Cardiac fibroblast (primary cell): Measurements from ENCODE around the gene GAL3ST2.
"Not testable (repeated sequence)": the region's sequence is repeated elsewhere in the genome, so short reads cannot be mapped to it uniquely, and the experiment has no call there.

ENCODE experiments used
- DNase-seq, 2 donors: peaks; one replicate each; pipeline versions ENCODE4 v3.0.0 to v3.0.0-alpha.2; 2010; ENCODE audit warnings: low read depth in 2 of 2
- H3K4me3 ChIP-seq, 2 donors: replicated peaks in 1 of 2; 1 replicate in 1 of 2; 2 replicates in 1 of 2; pipeline ENCODE4 v1.5.1; 2011; ENCODE audit warnings: low read depth in 2 of 2, low read length in 2 of 2, mild to moderate bottlenecking in 2 of 2, moderate library complexity in 1 of 2
- TF ChIP-seq, protein P1 (sequence below): IDR thresholded peaks from one replicate; pipeline ENCODE4 v1.5.1; 2011; ENCODE audit warnings: low read depth, mild to moderate bottlenecking, low read length, inconsistent platforms

Gene GAL3ST2

DNA sequence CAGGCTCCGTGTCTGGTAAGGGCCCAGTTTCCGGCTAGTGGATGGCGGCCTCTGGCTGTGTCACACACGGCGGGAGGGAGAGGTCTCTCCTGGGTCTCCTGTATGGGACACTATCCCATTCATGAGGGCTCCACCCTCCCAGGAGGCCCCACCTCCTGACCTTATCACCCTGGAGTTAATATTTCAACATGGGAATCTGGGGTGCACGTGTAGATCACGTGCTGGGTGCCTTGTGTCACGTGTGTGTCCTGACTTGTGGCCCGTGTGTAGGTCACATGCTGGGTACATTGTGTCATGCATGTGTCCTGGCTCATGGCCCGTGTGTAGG lies 42.3 kb downstream of the GAL3ST2 start:
- no peak overlapping the region for H3K4me3 ChIP-seq
- TF ChIP-seq, protein P1, sequence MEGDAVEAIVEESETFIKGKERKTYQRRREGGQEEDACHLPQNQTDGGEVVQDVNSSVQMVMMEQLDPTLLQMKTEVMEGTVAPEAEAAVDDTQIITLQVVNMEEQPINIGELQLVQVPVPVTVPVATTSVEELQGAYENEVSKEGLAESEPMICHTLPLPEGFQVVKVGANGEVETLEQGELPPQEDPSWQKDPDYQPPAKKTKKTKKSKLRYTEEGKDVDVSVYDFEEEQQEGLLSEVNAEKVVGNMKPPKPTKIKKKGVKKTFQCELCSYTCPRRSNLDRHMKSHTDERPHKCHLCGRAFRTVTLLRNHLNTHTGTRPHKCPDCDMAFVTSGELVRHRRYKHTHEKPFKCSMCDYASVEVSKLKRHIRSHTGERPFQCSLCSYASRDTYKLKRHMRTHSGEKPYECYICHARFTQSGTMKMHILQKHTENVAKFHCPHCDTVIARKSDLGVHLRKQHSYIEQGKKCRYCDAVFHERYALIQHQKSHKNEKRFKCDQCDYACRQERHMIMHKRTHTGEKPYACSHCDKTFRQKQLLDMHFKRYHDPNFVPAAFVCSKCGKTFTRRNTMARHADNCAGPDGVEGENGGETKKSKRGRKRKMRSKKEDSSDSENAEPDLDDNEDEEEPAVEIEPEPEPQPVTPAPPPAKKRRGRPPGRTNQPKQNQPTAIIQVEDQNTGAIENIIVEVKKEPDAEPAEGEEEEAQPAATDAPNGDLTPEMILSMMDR, result no peak
- no peak for DNase-seq

DNA sequence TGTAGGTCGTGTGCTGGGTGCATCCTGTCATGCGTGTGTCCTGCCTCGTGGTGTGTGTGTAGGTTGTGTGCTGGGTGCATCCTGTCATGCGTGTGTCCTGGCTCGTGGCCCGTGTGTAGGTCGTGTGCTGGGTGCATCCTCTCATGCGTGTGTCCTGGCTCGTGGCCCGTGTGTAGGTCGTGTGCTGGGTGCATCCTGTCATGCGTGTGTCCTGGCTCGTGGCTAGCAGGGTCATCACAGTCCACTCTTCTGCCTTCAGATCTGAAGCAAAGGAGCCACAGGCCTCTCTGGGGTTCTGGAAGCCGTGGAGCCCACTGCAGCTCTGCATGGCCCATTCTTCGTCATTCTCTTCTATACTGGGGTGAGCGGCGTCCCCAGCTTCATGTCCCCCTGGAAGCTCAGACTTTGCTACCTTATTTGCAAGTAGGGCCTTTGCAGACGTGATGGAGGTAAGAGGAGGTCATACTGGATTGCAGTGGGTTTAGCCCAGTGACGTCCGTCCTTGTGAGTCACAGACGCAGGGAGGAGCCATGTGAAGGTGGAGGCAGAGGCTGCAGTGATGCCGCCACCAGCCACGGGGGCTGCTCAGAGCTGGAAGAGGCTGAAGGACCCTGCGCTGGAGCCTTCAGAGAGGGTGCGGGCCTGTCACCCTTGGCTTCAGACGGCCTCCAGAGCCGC lies 43.5 kb downstream of the GAL3ST2 start:
- DNase-seq, H3K4me3 ChIP-seq: not testable (repeated sequence)

DNA sequence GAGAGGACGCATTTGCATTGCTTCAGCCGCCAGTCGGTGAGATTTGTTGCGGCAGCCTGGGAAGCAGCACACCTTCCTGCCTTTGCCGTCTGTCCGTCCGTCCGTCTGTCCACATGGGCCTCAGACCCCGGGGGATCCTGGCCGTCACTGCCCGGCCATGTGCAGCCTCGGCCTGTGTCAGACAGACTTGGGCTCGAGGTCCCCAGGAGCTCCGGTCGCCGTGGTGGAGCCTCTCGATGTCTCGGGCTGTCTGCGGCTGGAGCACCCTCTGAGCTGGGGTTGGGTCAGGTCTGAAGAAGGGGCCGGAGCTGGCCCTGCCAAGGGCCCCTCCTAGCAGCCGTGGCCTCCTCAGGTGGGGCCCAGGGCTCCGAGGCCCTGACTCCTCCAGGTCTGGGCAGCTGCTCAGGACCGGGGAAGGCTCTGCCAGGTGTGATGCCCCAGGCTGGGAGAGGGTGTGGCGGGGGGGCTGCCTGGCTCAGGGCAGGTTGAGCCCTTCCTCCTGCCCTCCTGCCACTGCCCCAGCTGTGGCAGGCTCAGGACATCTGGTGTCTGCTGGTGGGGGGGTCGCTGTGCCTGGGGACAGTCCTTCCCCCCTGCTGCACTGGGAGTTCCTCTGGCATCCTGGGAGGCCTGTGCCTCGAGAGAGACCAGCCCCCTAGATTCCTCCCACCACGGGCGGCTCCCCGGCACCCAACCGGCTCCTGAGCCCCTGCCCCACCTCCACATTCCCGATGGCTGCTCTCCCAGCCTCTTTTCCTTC lies 44.2 kb downstream of the GAL3ST2 start:
- TF ChIP-seq, protein P1, result no peak
- H3K4me3 ChIP-seq, result no peak overlapping the region
- no peak for DNase-seq

DNA sequence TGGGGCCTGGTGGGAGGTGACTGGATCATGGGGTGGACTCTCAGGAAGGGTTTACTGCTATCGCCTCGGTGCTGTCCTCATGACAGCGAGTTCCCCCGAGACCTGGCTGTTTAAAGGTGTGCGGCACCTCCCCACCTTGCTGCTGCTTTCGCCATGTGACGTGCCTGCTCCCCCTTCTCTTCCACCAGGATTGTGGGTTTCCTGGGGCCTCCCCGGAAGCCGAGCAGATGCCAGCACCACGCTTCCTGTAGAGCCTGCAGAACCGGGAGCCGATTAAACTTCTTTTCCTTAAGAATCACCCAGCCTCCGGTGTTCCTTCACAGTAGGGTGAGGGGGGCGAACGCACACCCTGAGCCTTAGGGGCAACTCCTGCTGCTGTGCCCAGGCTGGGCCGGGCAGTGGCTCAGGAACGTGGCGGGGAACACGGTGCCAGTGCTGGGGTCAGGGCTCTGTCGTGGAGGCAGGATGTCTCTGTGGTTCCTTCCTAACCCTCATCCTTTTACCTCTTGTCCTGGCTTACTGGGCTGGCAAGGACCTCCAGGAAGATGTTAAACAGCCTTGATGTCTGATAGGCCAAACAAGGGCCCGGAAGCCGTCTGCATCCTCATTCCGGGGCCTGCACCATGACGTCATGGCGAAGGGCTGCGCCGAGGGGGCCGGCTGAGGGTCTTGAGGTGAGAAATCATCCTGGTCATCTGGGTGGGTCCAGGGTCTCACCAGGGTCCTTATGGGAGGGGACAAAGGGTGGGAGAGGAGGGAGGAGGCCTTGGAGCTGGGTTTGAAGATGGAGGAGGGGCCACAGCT lies 45.0 kb downstream of the GAL3ST2 start:
- no peak overlapping the region for H3K4me3 ChIP-seq
- DNase-seq, result no peak
- TF ChIP-seq, protein P1, result no peak

GRCh38 chr2:241822264-241822623 lies 45.6 kb downstream of the GAL3ST2 start:
- TF ChIP-seq, protein P1, result no peak
- H3K4me3 ChIP-seq, result no peak overlapping the region
- DNase-seq, result no peak

DNA sequence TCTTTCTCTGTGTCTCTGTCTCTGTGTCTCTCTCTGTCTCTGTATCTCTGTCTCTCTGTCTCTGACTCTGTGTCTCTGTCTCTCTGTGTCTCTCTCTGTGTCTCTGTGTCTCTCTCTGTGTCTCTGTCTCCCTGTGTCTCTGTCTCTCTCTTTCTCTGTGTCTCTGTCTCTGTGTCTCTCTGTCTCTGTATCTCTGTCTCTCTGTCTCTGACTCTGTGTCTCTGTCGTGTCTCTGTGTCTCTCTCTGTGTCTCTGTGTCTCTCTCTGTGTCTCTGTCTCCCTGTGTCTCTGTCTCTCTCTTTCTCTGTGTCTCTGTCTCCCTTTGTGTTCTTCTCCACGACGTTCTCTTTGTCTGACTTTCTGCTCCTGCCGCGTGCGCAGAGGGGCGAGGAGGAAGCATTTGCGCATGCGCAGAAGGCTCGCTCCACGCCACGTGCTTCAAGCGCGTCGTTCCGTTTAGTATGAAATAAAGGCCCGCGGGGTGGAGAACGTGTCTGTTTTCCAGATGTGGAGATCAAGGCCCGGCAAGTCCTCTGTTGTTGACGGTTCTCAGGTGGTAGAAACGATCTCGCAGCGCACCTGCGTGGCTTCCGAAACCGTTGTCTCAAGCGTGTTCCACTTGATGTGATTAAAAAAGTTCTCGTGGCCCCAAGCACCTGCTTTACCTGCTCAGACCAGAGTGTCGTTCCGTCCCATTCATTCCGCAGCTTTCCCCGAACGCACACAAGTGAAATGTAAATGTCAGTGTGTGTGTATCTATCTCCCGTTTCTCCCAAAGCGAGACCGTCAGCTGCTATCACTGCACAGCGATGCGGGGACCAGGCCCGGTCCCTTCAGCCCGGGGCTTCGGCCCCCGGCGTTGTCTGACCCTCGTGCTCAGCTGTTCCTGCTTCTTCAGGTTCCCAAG lies 47.2 kb downstream of the GAL3ST2 start:
- not testable (repeated sequence) for DNase-seq, H3K4me3 ChIP-seq

DNA sequence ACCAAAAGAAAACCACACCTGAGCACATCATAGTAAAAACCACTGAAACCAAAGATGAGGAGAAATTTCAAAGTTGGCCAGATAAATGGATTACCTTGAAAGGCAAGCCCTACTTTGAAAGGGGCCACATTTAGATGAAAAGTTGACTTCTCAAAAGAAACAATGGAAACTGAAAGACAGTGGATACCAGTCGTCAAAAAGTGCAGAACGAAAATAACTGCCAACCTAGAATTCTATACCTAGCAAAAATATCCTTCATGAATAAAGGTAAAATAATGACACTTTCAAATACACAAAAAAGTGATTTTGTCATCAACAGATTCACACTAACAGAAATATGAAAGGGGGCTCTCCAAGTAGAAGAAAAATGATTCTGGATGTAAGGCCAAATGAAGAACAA lies 50.8 kb downstream of the GAL3ST2 start:
- DNase-seq, result no peak
- no peak overlapping the region for H3K4me3 ChIP-seq
- TF ChIP-seq, protein P1, result no peak
